Activated T-cell treated with anti-CD3 and anti-CD28 coated beads, Interleukin-2, amount 50 U/mL, for 4 hours (primary cell): ENCODE data around the gene CDH20. TPM values are rescaled to one million over a fixed set of nuclear protein-coding genes. Genes with fewer than 3 reads are reported as not detected.

ENCODE experiments used
- ATAC-seq, 2 donors: fragments of 200-7000 bp; cut with Tn5 transposase; one replicate each; pipeline ENCODE4 v1.10.0; 2021
- DNase-seq: peaks from one replicate; pipeline ENCODE4 v3.0.0-alpha.2; 2020
- H3K27me3 Mint-ChIP-seq: one replicate; pipeline ENCODE4 v1.8.0; 2021; ENCODE audit warnings: low read depth, mixed read lengths
- H3K36me3 Mint-ChIP-seq: one replicate; pipeline ENCODE4 v1.8.0; 2022; ENCODE audit warnings: mixed read lengths; ENCODE audit not compliant: insufficient read depth
- H3K4me1 Mint-ChIP-seq: one replicate; pipeline ENCODE4 v1.8.0; 2021; ENCODE audit warnings: low read depth, mixed read lengths
- H3K4me3 Mint-ChIP-seq: one replicate; pipeline ENCODE4 v1.8.0; 2021; ENCODE audit warnings: mild to moderate bottlenecking, moderate library complexity, mixed read lengths
- H3K9me3 Mint-ChIP-seq: one replicate; pipeline ENCODE4 v1.8.0; 2021; ENCODE audit warnings: mixed read lengths
- total RNA-seq, 3 donors: library from RNA; stranded (reverse); gene quantifications; one replicate each; pipeline ENCODE4 v1.2.1, GENCODE V29; 2021

CDH20 gene
- total RNA-seq, 3 donors from 2014 or later = 0.11 to 0.15 TPM; not detected in 1

- no peaks in the 10 kb centered on the region for H3K9me3 Mint-ChIP-seq
- no peak overlapping the region for H3K4me3 Mint-ChIP-seq
- no peaks in the 10 kb centered on the region for H3K4me1 Mint-ChIP-seq
- ATAC-seq (no peak), DNase-seq (no peak)
- peaks cover 6% of the 10 kb centered on the region for H3K27me3 Mint-ChIP-seq
- no peaks in the 10 kb centered on the region for H3K36me3 Mint-ChIP-seq
Observed at GRCh38 chr18:61474918-61475317, 141.7 kb downstream of the CDH20 start.

- no peaks in the 10 kb centered on the region for H3K36me3 Mint-ChIP-seq
- no peak for ATAC-seq
- no peaks in the 10 kb centered on the region for H3K9me3 Mint-ChIP-seq
- no peak overlapping the region for H3K4me3 Mint-ChIP-seq
- DNase-seq = no peak
- H3K27me3 Mint-ChIP-seq = peaks cover 6% of the 10 kb centered on the region
- H3K4me1 Mint-ChIP-seq = no peaks in the 10 kb centered on the region
Observed at GRCh38 chr18:61475931-61476330, 142.7 kb downstream of the CDH20 start.

- H3K4me3 Mint-ChIP-seq = no peak overlapping the region
- H3K27me3 Mint-ChIP-seq = no peaks in the 10 kb centered on the region
- DNase-seq (no peak), ATAC-seq (no peak)
- H3K36me3 Mint-ChIP-seq = no peaks in the 10 kb centered on the region
- no peaks in the 10 kb centered on the region for H3K4me1 Mint-ChIP-seq
- no peaks in the 10 kb centered on the region for H3K9me3 Mint-ChIP-seq
Observed at GRCh38 chr18:61489334-61489733, 156.1 kb downstream of the CDH20 start.

- no peaks in the 10 kb centered on the region for H3K4me1 Mint-ChIP-seq
- H3K36me3 Mint-ChIP-seq = no peaks in the 10 kb centered on the region
- no peak for DNase-seq
- peaks cover 5% of the 10 kb centered on the region for H3K27me3 Mint-ChIP-seq
- H3K9me3 Mint-ChIP-seq = no peaks in the 10 kb centered on the region
- no peak overlapping the region for H3K4me3 Mint-ChIP-seq
- ATAC-seq = no peak
Observed at GRCh38 chr18:61496374-61496773, 163.1 kb downstream of the CDH20 start.

- Mint-ChIP-seq H3K9me3 (no peaks in the 10 kb centered on the region), H3K27me3 (peaks cover 5% of the 10 kb centered on the region), H3K4me3 (no peak overlapping the region), H3K4me1 (no peaks in the 10 kb centered on the region), H3K36me3 (no peaks in the 10 kb centered on the region)
- ATAC-seq = no peak
- no peak for DNase-seq
Observed at GRCh38 chr18:61497422-61497821, 164.2 kb downstream of the CDH20 start.

GRCh38 chr18:61502472-61502871, 169.2 kb downstream of the CDH20 start:
- H3K27me3 Mint-ChIP-seq = peaks cover 10% of the 10 kb centered on the region
- H3K36me3 Mint-ChIP-seq = no peaks in the 10 kb centered on the region
- no peak for ATAC-seq
- no peak for DNase-seq
- H3K4me1 Mint-ChIP-seq = no peaks in the 10 kb centered on the region
- H3K4me3 Mint-ChIP-seq = no peak overlapping the region
- H3K9me3 Mint-ChIP-seq = no peaks in the 10 kb centered on the region

GRCh38 chr18:61503688-61504087, 170.5 kb downstream of the CDH20 start:
- peaks cover 10% of the 10 kb centered on the region for H3K27me3 Mint-ChIP-seq
- H3K9me3 Mint-ChIP-seq = peaks cover 4% of the 10 kb centered on the region
- H3K4me3 Mint-ChIP-seq = no peak overlapping the region
- no peaks in the 10 kb centered on the region for H3K36me3 Mint-ChIP-seq
- ATAC-seq = no peak
- H3K4me1 Mint-ChIP-seq = no peaks in the 10 kb centered on the region
- no peak for DNase-seq

- no peaks in the 10 kb centered on the region for H3K4me1 Mint-ChIP-seq
- ATAC-seq (no peak), DNase-seq (no peak)
- peaks cover 5% of the 10 kb centered on the region for H3K27me3 Mint-ChIP-seq
- H3K36me3 Mint-ChIP-seq = no peaks in the 10 kb centered on the region
- no peak overlapping the region for H3K4me3 Mint-ChIP-seq
- H3K9me3 Mint-ChIP-seq = no peaks in the 10 kb centered on the region
Observed at GRCh38 chr18:61528961-61529360, 195.7 kb downstream of the CDH20 start.

GRCh38 chr18:61530681-61531080, 197.5 kb downstream of the CDH20 start:
- H3K4me3 Mint-ChIP-seq = no peak overlapping the region
- no peaks in the 10 kb centered on the region for H3K4me1 Mint-ChIP-seq
- peaks cover 5% of the 10 kb centered on the region for H3K27me3 Mint-ChIP-seq
- no peaks in the 10 kb centered on the region for H3K36me3 Mint-ChIP-seq
- H3K9me3 Mint-ChIP-seq = no peaks in the 10 kb centered on the region
- ATAC-seq = no peak
- DNase-seq = no peak

- DNase-seq (no peak), ATAC-seq (no peak)
- Mint-ChIP-seq H3K4me3 (no peak overlapping the region), H3K9me3 (no peaks in the 10 kb centered on the region), H3K36me3 (no peaks in the 10 kb centered on the region), H3K4me1 (no peaks in the 10 kb centered on the region), H3K27me3 (peaks cover 5% of the 10 kb centered on the region)
Observed at GRCh38 chr18:61531182-61531581, 198.0 kb downstream of the CDH20 start.

- H3K4me1 Mint-ChIP-seq = no peaks in the 10 kb centered on the region
- H3K36me3 Mint-ChIP-seq = no peaks in the 10 kb centered on the region
- ATAC-seq (no peak), DNase-seq (no peak)
- peaks cover 5% of the 10 kb centered on the region for H3K27me3 Mint-ChIP-seq
- H3K4me3 Mint-ChIP-seq = no peak overlapping the region
- H3K9me3 Mint-ChIP-seq = no peaks in the 10 kb centered on the region
Observed at GRCh38 chr18:61531891-61532290, 198.7 kb downstream of the CDH20 start.

- no peak for ATAC-seq
- Mint-ChIP-seq H3K4me1 (no peaks in the 10 kb centered on the region), H3K27me3 (peaks cover 5% of the 10 kb centered on the region), H3K36me3 (no peaks in the 10 kb centered on the region), H3K9me3 (no peaks in the 10 kb centered on the region), H3K4me3 (no peak overlapping the region)
- no peak for DNase-seq
Observed at GRCh38 chr18:61535401-61535800, 202.2 kb downstream of the CDH20 start.

- H3K27me3 Mint-ChIP-seq = peaks cover 6% of the 10 kb centered on the region
- ATAC-seq (no peak), DNase-seq (no peak)
- no peak overlapping the region for H3K4me3 Mint-ChIP-seq
- H3K36me3 Mint-ChIP-seq = no peaks in the 10 kb centered on the region
- H3K4me1 Mint-ChIP-seq = no peaks in the 10 kb centered on the region
- H3K9me3 Mint-ChIP-seq = no peaks in the 10 kb centered on the region
Observed at GRCh38 chr18:61541673-61542072, 208.4 kb downstream of the CDH20 start.

GRCh38 chr18:61542596-61542995, 209.4 kb downstream of the CDH20 start:
- Mint-ChIP-seq H3K9me3 (no peaks in the 10 kb centered on the region), H3K4me3 (no peak overlapping the region), H3K36me3 (no peaks in the 10 kb centered on the region), H3K27me3 (peaks cover 6% of the 10 kb centered on the region), H3K4me1 (no peaks in the 10 kb centered on the region)
- DNase-seq = no peak
- no peak for ATAC-seq

GRCh38 chr18:61543518-61543917, 210.3 kb downstream of the CDH20 start:
- no peak overlapping the region for H3K4me3 Mint-ChIP-seq
- peaks cover 6% of the 10 kb centered on the region for H3K27me3 Mint-ChIP-seq
- H3K4me1 Mint-ChIP-seq = no peaks in the 10 kb centered on the region
- ATAC-seq (no peak), DNase-seq (no peak)
- H3K9me3 Mint-ChIP-seq = no peaks in the 10 kb centered on the region
- H3K36me3 Mint-ChIP-seq = no peaks in the 10 kb centered on the region

GRCh38 chr18:61544178-61544577, 210.9 kb downstream of the CDH20 start:
- Mint-ChIP-seq H3K4me1 (no peaks in the 10 kb centered on the region), H3K9me3 (no peaks in the 10 kb centered on the region), H3K36me3 (no peaks in the 10 kb centered on the region), H3K4me3 (no peak overlapping the region), H3K27me3 (peaks cover 6% of the 10 kb centered on the region)
- no peak for ATAC-seq
- no peak for DNase-seq
